DND-41 (cell line): Measurements from ENCODE around the gene FAM168A.

Experiments
- CTCF ChIP-seq: IDR thresholded peaks from 2 replicates; pipeline ENCODE4 v1.5.1; 2012; ENCODE audit warnings: borderline replicate concordance, low read length, moderate library complexity, mild to moderate bottlenecking; ENCODE audit not compliant: poor library complexity, severe bottlenecking; ENCODE audit errors: extremely low read depth
- EZH2 ChIP-seq: IDR thresholded peaks from 3 replicates; pipeline ENCODE4 v1.6.1; 2012; ENCODE audit warnings: borderline replicate concordance, low read depth, mild to moderate bottlenecking, moderate library complexity, low read length, inconsistent platforms; ENCODE audit not compliant: severe bottlenecking

- TF ChIP-seq CTCF (no peak), EZH2 (no peak)
Observed at GRCh38 chr11:73379189-73379880, 218.6 kb downstream of the FAM168A start.
